Naive thymus-derived CD8-positive, alpha-beta T cell (primary cell): ENCODE data around the gene IQCE. TPM values are rescaled to one million over a fixed set of nuclear protein-coding genes. Genes with fewer than 3 reads are reported as not detected.
A peak's percentile ranks its signal among the peaks of the same experiment; 100 is the strongest.

Experiments
- ATAC-seq, 2 donors: fragments of 150-1000 bp; cut with Tn5 transposase in 1 of 2; sonication (Bioruptor Pico), chemical (Tn5 transposase) in 1 of 2; 1 replicate in 1 of 2; 2 replicates in 1 of 2; pipeline ENCODE4 v1.10.0; 2021; ENCODE audit warnings: mild to moderate bottlenecking in 2 of 2, moderate library complexity in 2 of 2
- POLR2A ChIA-PET: fragments of 350-600 bp; sonication (Branson Sonifier 250); formaldehyde crosslinking; loops from one replicate; lab custom pipeline; 2021; ENCODE audit warnings: antibody characterized with exemption; lab: Charles Lee
- DNase-seq, 10 donors: peaks; one replicate each; pipeline versions ENCODE4 v3.0.0 to v3.0.0-alpha.2; 2020 to 2022
- H3K27ac Mint-ChIP-seq, 10 donors: one replicate each; pipeline ENCODE4 v1.8.0; 2020 to 2022; ENCODE audit warnings: mild to moderate bottlenecking in 10 of 10, mixed read lengths in 10 of 10, moderate library complexity in 4 of 10, inconsistent platforms in 1 of 10
- H3K27me3 Mint-ChIP-seq, 5 donors: one replicate each; pipeline ENCODE4 v1.8.0; 2021 to 2022; ENCODE audit warnings: mixed read lengths in 5 of 5
- H3K36me3 Mint-ChIP-seq, 3 donors: one replicate each; pipeline ENCODE4 v1.8.0; 2020 to 2022; ENCODE audit warnings: mixed read lengths in 3 of 3, mild to moderate bottlenecking in 2 of 3, inconsistent platforms in 1 of 3
- H3K4me1 Mint-ChIP-seq, 4 donors: one replicate each; pipeline ENCODE4 v1.8.0; 2021 to 2022; ENCODE audit warnings: mixed read lengths in 4 of 4
- H3K4me3 Mint-ChIP-seq, 10 donors: one replicate each; pipeline ENCODE4 v1.8.0; 2020 to 2022; ENCODE audit warnings: mild to moderate bottlenecking in 10 of 10, mixed read lengths in 10 of 10, moderate library complexity in 6 of 10, inconsistent platforms in 1 of 10
- H3K9me3 Mint-ChIP-seq, 9 donors: one replicate each; pipeline ENCODE4 v1.8.0; 2020 to 2022; ENCODE audit warnings: mixed read lengths in 9 of 9, mild to moderate bottlenecking in 3 of 9, inconsistent platforms in 1 of 9, moderate library complexity in 1 of 9
- polyA plus RNA-seq, 3 donors: library from polyadenylated mRNA; unstranded; fragments of 300-500 nt; fragmentation: Illumina TruSeq; gene quantifications; one replicate each; pipeline ENCODE4 v1.2.3, GENCODE V29; 2021
- total RNA-seq, 8 experiments: library from RNA in 2 of 8; stranded (reverse) in 2 of 8; gene quantifications; one replicate each; pipeline ENCODE4 v1.2.3 and lab custom pipeline; 2021 to 2026

IQCE gene
- total and polyA plus RNA-seq, 5 experiments from 2014 or later, result 0.77 to 8.9 (median 2.2) TPM

GRCh38 chr7:2634267-2635145, 75.7 kb downstream of the IQCE start:
- Mint-ChIP-seq H3K4me1 (peaks cover 13 to 32% (median 23%) of the 10 kb centered on the region in 4 donors), H3K27me3 (no peaks in the 10 kb centered on the region), H3K9me3 (no peaks in the 10 kb centered on the region), H3K4me3 (peak overlapping the region; percentile 31 to 94 (median 88)), H3K27ac (peak overlapping the region in 5 of 10 donors; percentile 38 to 74 (median 58)), H3K36me3 (no peaks in the 10 kb centered on the region)
- ATAC-seq, result no peak
- no peak for DNase-seq
- POLR2A ChIA-PET, result interaction anchor here (0.6 to 3.8 kb wide), 2 partner anchors 10 to 1061 kb away, joined by 4 to 21 read pairs; no protein-coding TSS in a partner anchor

- H3K27me3 Mint-ChIP-seq, result no peaks in the 10 kb centered on the region
- H3K36me3 Mint-ChIP-seq, result no peaks in the 10 kb centered on the region
- H3K27ac Mint-ChIP-seq, result peak overlapping the region in 1 of 10 donors; percentile 66
- H3K4me3 Mint-ChIP-seq, result peak overlapping the region in 7 of 10 donors; percentile 11 to 47 (median 26)
- H3K9me3 Mint-ChIP-seq, result no peaks in the 10 kb centered on the region
- POLR2A ChIA-PET, result interaction anchor here (2.0 kb wide), 1 partner anchor 10 kb away, joined by 7 read pairs; no protein-coding TSS in a partner anchor
- ATAC-seq (no peak), DNase-seq (no peak)
- peaks cover 13 to 32% (median 23%) of the 10 kb centered on the region in 4 donors for H3K4me1 Mint-ChIP-seq
Observed at GRCh38 chr7:2635148-2635668, 76.4 kb downstream of the IQCE start.

GRCh38 chr7:2635810-2636701, 77.3 kb downstream of the IQCE start:
- Mint-ChIP-seq H3K9me3 (no peaks in the 10 kb centered on the region), H3K27me3 (no peaks in the 10 kb centered on the region), H3K4me3 (peak overlapping the region in 3 of 10 donors; percentile 22 to 47 (median 32)), H3K27ac (no peak overlapping the region), H3K36me3 (no peaks in the 10 kb centered on the region), H3K4me1 (peaks cover 12 to 34% (median 21%) of the 10 kb centered on the region in 4 donors)
- POLR2A ChIA-PET, result interaction anchor here (2.0 kb wide), 1 partner anchor 9 kb away, joined by 7 read pairs; no protein-coding TSS in a partner anchor
- no peak for ATAC-seq
- DNase-seq, result no peak

GRCh38 chr7:2637066-2637471, 78.3 kb downstream of the IQCE start:
- peaks cover 10 to 36% (median 18%) of the 10 kb centered on the region in 4 donors for H3K4me1 Mint-ChIP-seq
- DNase-seq, result no peak
- H3K9me3 Mint-ChIP-seq, result no peaks in the 10 kb centered on the region
- H3K36me3 Mint-ChIP-seq, result no peaks in the 10 kb centered on the region
- no peak for ATAC-seq
- H3K4me3 Mint-ChIP-seq, result no peak overlapping the region
- H3K27ac Mint-ChIP-seq, result no peak overlapping the region
- POLR2A ChIA-PET, result interaction anchor here (2.0 kb wide), 1 partner anchor 8 kb away, joined by 7 read pairs; no protein-coding TSS in a partner anchor
- H3K27me3 Mint-ChIP-seq, result no peaks in the 10 kb centered on the region

GRCh38 chr7:2637505-2638223, 78.9 kb downstream of the IQCE start:
- DNase-seq, result no peak
- POLR2A ChIA-PET, result interaction anchor here (0.6 to 2.0 kb wide), 2 partner anchors 7 to 211 kb away, joined by 3 to 7 read pairs; no protein-coding TSS in a partner anchor
- H3K36me3 Mint-ChIP-seq, result no peaks in the 10 kb centered on the region
- no peaks in the 10 kb centered on the region for H3K27me3 Mint-ChIP-seq
- H3K9me3 Mint-ChIP-seq, result no peaks in the 10 kb centered on the region
- ATAC-seq, result no peak
- H3K27ac Mint-ChIP-seq, result no peak overlapping the region
- H3K4me1 Mint-ChIP-seq, result peaks cover 10 to 36% (median 18%) of the 10 kb centered on the region in 4 donors
- no peak overlapping the region for H3K4me3 Mint-ChIP-seq

- POLR2A ChIA-PET, result interaction anchor here (0.6 kb wide), 1 partner anchor 210 kb away, joined by 3 read pairs; no protein-coding TSS in a partner anchor
Observed at GRCh38 chr7:2638224-2638991, 79.6 kb downstream of the IQCE start.

GRCh38 chr7:2639181-2639681, 80.5 kb downstream of the IQCE start:
- DNase-seq (no peak), ATAC-seq (no peak)
- H3K27me3 Mint-ChIP-seq, result no peaks in the 10 kb centered on the region
- H3K27ac Mint-ChIP-seq, result no peak overlapping the region
- H3K36me3 Mint-ChIP-seq, result no peaks in the 10 kb centered on the region
- peaks cover 9 to 33% (median 13%) of the 10 kb centered on the region in 4 donors for H3K4me1 Mint-ChIP-seq
- POLR2A ChIA-PET, result no interaction called here
- H3K9me3 Mint-ChIP-seq, result no peaks in the 10 kb centered on the region
- no peak overlapping the region for H3K4me3 Mint-ChIP-seq

More at GRCh38 chr7:2638224-2638991, 79.6 kb downstream of the IQCE start:
- no peak for DNase-seq
- Mint-ChIP-seq H3K27me3 (no peaks in the 10 kb centered on the region), H3K27ac (no peak overlapping the region), H3K9me3 (no peaks in the 10 kb centered on the region), H3K36me3 (no peaks in the 10 kb centered on the region), H3K4me1 (peaks cover 7 to 34% (median 15%) of the 10 kb centered on the region in 4 donors), H3K4me3 (no peak overlapping the region)
- ATAC-seq, result no peak

GRCh38 chr7:2639695-2640481, 81.1 kb downstream of the IQCE start:
- no peaks in the 10 kb centered on the region for H3K9me3 Mint-ChIP-seq
- H3K36me3 Mint-ChIP-seq, result no peaks in the 10 kb centered on the region
- POLR2A ChIA-PET, result no interaction called here
- ATAC-seq (no peak), DNase-seq (no peak)
- H3K4me1 Mint-ChIP-seq, result peaks cover 12 to 39% (median 20%) of the 10 kb centered on the region in 4 donors
- no peak overlapping the region for H3K4me3 Mint-ChIP-seq
- no peak overlapping the region for H3K27ac Mint-ChIP-seq
- H3K27me3 Mint-ChIP-seq, result no peaks in the 10 kb centered on the region

- Mint-ChIP-seq H3K27me3 (no peaks in the 10 kb centered on the region), H3K27ac (no peak overlapping the region), H3K9me3 (no peaks in the 10 kb centered on the region), H3K36me3 (no peaks in the 10 kb centered on the region), H3K4me1 (peaks cover 14 to 40% (median 24%) of the 10 kb centered on the region in 4 donors), H3K4me3 (no peak overlapping the region)
- DNase-seq, result no peak
- ATAC-seq, result no peak
- POLR2A ChIA-PET, result no interaction called here
Observed at GRCh38 chr7:2640482-2640830, 81.7 kb downstream of the IQCE start.

- no peaks in the 10 kb centered on the region for H3K27me3 Mint-ChIP-seq
- no peak overlapping the region for H3K27ac Mint-ChIP-seq
- H3K4me3 Mint-ChIP-seq, result no peak overlapping the region
- POLR2A ChIA-PET, result no interaction called here
- no peaks in the 10 kb centered on the region for H3K36me3 Mint-ChIP-seq
- no peak for ATAC-seq
- no peak for DNase-seq
- H3K4me1 Mint-ChIP-seq, result peaks cover 17 to 41% (median 29%) of the 10 kb centered on the region in 4 donors
- H3K9me3 Mint-ChIP-seq, result no peaks in the 10 kb centered on the region
Observed at GRCh38 chr7:2640846-2641316, 82.1 kb downstream of the IQCE start.
